A673 (cell line): ENCODE measurements around the gene HRH2.

Experiments used
- EZH2 ChIP-seq: fragments of 200-600 bp; sonication (generic); IDR thresholded peaks from 2 replicates; pipeline ENCODE4 v1.6.1; 2017; ENCODE audit warnings: borderline replicate concordance, low read depth, mild to moderate bottlenecking, mixed read lengths, antibody characterized with exemption, low read length; ENCODE audit not compliant: poor library complexity, severe bottlenecking
- TF ChIP-seq, protein P1 (sequence below): fragments of 300-800, 200-600 bp; sonication (generic); conservative IDR thresholded peaks from 2 replicates; pipeline ENCODE4 v1.5.1; 2017; ENCODE audit warnings: low read depth, mild to moderate bottlenecking, antibody characterized with exemption, low read length, moderate library complexity, mixed read lengths

DNA sequence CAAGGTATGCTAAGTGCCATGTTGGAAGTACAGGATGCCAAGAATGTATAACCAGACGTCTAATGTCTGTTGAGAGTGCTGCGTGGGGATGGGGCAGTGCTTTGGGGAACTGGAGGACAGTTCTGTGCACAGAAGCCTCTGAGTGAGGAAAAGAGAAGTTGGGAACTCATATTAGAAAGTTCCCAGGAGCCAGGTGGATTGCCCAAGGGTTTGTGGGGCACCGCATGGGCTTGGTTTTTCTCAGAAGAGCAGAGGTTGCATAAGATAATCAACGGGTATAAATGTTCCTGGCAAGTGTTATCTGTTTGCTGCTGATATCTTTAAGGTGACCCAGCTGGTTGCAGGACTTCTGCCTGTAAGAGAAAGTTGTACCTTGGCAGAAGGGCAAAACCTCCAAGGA, 13.1 kb downstream of the HRH2 start:
- TF ChIP-seq, protein P1, sequence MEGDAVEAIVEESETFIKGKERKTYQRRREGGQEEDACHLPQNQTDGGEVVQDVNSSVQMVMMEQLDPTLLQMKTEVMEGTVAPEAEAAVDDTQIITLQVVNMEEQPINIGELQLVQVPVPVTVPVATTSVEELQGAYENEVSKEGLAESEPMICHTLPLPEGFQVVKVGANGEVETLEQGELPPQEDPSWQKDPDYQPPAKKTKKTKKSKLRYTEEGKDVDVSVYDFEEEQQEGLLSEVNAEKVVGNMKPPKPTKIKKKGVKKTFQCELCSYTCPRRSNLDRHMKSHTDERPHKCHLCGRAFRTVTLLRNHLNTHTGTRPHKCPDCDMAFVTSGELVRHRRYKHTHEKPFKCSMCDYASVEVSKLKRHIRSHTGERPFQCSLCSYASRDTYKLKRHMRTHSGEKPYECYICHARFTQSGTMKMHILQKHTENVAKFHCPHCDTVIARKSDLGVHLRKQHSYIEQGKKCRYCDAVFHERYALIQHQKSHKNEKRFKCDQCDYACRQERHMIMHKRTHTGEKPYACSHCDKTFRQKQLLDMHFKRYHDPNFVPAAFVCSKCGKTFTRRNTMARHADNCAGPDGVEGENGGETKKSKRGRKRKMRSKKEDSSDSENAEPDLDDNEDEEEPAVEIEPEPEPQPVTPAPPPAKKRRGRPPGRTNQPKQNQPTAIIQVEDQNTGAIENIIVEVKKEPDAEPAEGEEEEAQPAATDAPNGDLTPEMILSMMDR, result no peak
- no peak for TF ChIP-seq EZH2
